ENCODE results near the gene TMEM43.

The TMEM43 gene

GRCh38 chr3:14152233-14152962 lies 27.5 kb downstream of the TMEM43 start:
- ATAC-seq, result no peak

GRCh38 chr3:14152963-14153355 lies 28.1 kb downstream of the TMEM43 start:
- no peak for ATAC-seq

- no peak for ATAC-seq
These were observed 28.8 kb downstream of the TMEM43 start for GRCh38 chr3:14153663-14154062.

GRCh38 chr3:14154276-14154675 lies 29.4 kb downstream of the TMEM43 start:
- ATAC-seq, result no peak

- ATAC-seq, result no peak
These were observed 30.1 kb downstream of the TMEM43 start for GRCh38 chr3:14154895-14155440.

- ATAC-seq, result no peak
These were observed 31.3 kb downstream of the TMEM43 start for GRCh38 chr3:14156201-14156600.

- ATAC-seq, result no peak
These were observed 32.1 kb downstream of the TMEM43 start for GRCh38 chr3:14156843-14157561.

GRCh38 chr3:14157951-14158350 lies 33.1 kb downstream of the TMEM43 start:
- no peak for ATAC-seq

GRCh38 chr3:14158370-14158769 lies 33.5 kb downstream of the TMEM43 start:
- no peak for ATAC-seq

GRCh38 chr3:14159426-14159825 lies 34.6 kb downstream of the TMEM43 start:
- ATAC-seq, result no peak

GRCh38 chr3:14161282-14161681 lies 36.4 kb downstream of the TMEM43 start:
- no peak for ATAC-seq

GRCh38 chr3:14162178-14162577 lies 37.3 kb downstream of the TMEM43 start:
- ATAC-seq, result no peak

- no peak for ATAC-seq
These were observed 42.2 kb downstream of the TMEM43 start for GRCh38 chr3:14166877-14167603.

- no peak for ATAC-seq
These were observed 44.6 kb downstream of the TMEM43 start for GRCh38 chr3:14169435-14169834.

- no peak for ATAC-seq
These were observed 45.0 kb downstream of the TMEM43 start for GRCh38 chr3:14169871-14170270.

GRCh38 chr3:14170531-14171159 lies 45.8 kb downstream of the TMEM43 start:
- no peak for ATAC-seq

GRCh38 chr3:14172496-14172895 lies 47.6 kb downstream of the TMEM43 start:
- no peak for ATAC-seq

- ATAC-seq, result no peak
These were observed 49.6 kb downstream of the TMEM43 start for GRCh38 chr3:14174483-14174882.

GRCh38 chr3:14175383-14176037 lies 50.7 kb downstream of the TMEM43 start:
- ATAC-seq, result peak; percentile 29 to 46

- ATAC-seq, result peak; percentile 1 to 2
These were observed 52.9 kb downstream of the TMEM43 start for GRCh38 chr3:14177580-14178246.

GRCh38 chr3:14178247-14179113 lies 53.6 kb downstream of the TMEM43 start, which contains the start of the genes LSM3 and XPC:
LSM3 (plus strand) TSS chr3:14178817; CDS start chr3:14178861, 44 bp downstream.
XPC (minus strand) TSS chr3:14178601; CDS start chr3:14178568, 33 bp downstream.
- peak; percentile 93 to 94 for ATAC-seq

Data from activated CD4-positive, CD25-positive, alpha-beta regulatory T cell treated with anti-CD3 and anti-CD28 coated beads, Interleukin-2, amount 50 U/mL, for 24 hours (primary cell).